Ishikawa (cell line): ENCODE measurements around the gene COL20A1.

Experiments used
- CEBPB ChIP-seq: IDR thresholded peaks from 2 replicates; pipeline ENCODE4 v1.6.1; 2012
- CREB1 ChIP-seq: IDR thresholded peaks from 2 replicates; pipeline ENCODE4 v1.6.1; 2012; ENCODE audit warnings: low read depth
- EGR1 ChIP-seq: IDR thresholded peaks from 2 replicates; pipeline ENCODE4 v1.6.1; 2012
- EP300 ChIP-seq: IDR thresholded peaks from 2 replicates; pipeline ENCODE4 v1.6.1; 2012; ENCODE audit warnings: borderline replicate concordance
- FOXM1 ChIP-seq: IDR thresholded peaks from 2 replicates; pipeline ENCODE4 v1.6.1; 2012; ENCODE audit warnings: low read depth, borderline replicate concordance
- MAX ChIP-seq: IDR thresholded peaks from 2 replicates; pipeline ENCODE4 v1.6.1; 2012
- RAD21 ChIP-seq: IDR thresholded peaks from 2 replicates; pipeline ENCODE4 v1.6.1; 2012; ENCODE audit warnings: low read depth
- REST ChIP-seq: IDR thresholded peaks from 2 replicates; pipeline ENCODE4 v1.6.1; 2012; ENCODE audit warnings: low read depth, mild to moderate bottlenecking
- TAF1 ChIP-seq: IDR thresholded peaks from 2 replicates; pipeline ENCODE4 v1.6.1; 2012; ENCODE audit warnings: low read depth, mild to moderate bottlenecking
- TCF12 ChIP-seq: IDR thresholded peaks from 2 replicates; pipeline ENCODE4 v1.6.1; 2012; ENCODE audit warnings: low read depth
- TEAD4 ChIP-seq: IDR thresholded peaks from 2 replicates; pipeline ENCODE4 v1.6.1; 2012
- YY1 ChIP-seq: IDR thresholded peaks from 2 replicates; pipeline ENCODE4 v1.6.1; 2012; ENCODE audit warnings: low read depth
- TF ChIP-seq, protein P1 (sequence below): IDR thresholded peaks from 2 replicates; pipeline ENCODE4 v1.6.1; 2012

DNA sequence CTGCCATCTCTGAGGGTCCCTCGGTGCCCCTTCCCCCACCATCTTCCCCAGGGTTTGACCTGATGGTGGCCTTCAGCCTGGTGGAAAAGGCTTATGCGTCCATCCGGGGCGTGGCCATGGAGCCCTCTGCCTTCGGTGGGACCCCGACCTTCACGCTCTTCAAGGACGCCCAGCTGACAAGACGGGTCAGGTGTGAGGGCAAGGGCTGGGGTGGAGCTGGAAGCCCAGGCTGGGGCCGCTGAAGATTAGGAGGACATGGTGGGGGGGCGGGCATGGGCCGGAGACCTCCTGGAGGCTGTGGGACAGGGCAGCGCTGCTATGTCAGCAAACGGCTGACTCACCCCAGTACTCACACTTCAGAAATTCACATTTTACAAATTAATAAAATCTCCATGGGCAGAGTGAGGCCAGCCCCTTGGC, 23.5 kb downstream of the COL20A1 start:
- TF ChIP-seq YY1, result no peak
- TF ChIP-seq EP300, result no peak
- no peak for TF ChIP-seq MAX
- no peak for TF ChIP-seq TAF1
- TF ChIP-seq REST, result no peak
- TF ChIP-seq EGR1, result no peak
- no peak for TF ChIP-seq CEBPB
- TF ChIP-seq RAD21, result no peak
- TF ChIP-seq FOXM1, result no peak
- TF ChIP-seq, protein P1, sequence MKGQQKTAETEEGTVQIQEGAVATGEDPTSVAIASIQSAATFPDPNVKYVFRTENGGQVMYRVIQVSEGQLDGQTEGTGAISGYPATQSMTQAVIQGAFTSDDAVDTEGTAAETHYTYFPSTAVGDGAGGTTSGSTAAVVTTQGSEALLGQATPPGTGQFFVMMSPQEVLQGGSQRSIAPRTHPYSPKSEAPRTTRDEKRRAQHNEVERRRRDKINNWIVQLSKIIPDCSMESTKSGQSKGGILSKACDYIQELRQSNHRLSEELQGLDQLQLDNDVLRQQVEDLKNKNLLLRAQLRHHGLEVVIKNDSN, result no peak
- TF ChIP-seq CREB1, result no peak
- no peak for TF ChIP-seq TEAD4
- no peak for TF ChIP-seq TCF12
